ENCODE measurements around the gene SZT2.

Gene SZT2

GRCh38 chr1:43389326-43390313 lies at the start of gene SZT2, which contains the start of gene MED8:
SZT2 (plus strand) TSS chr1:43389899; CDS start chr1:43389969, 70 bp downstream.
MED8 (minus strand) TSS chr1:43389800; CDS start chr1:43389764, 36 bp downstream.
- DNase-seq, result peak; percentile 87

GRCh38 chr1:43340559-43340958 lies 49.1 kb upstream of the SZT2 start:
- DNase-seq, result no peak

- no peak for DNase-seq
Measured at GRCh38 chr1:43344267-43344850, 45.3 kb upstream of the SZT2 start.

- no peak for DNase-seq
Measured at GRCh38 chr1:43345120-43345519, 44.6 kb upstream of the SZT2 start.

GRCh38 chr1:43346636-43347035 lies 43.1 kb upstream of the SZT2 start:
- DNase-seq, result no peak

GRCh38 chr1:43348343-43348808 lies 41.3 kb upstream of the SZT2 start:
- peak; percentile 68 for DNase-seq

- DNase-seq, result peak; percentile 96
Measured at GRCh38 chr1:43348809-43349593, 40.7 kb upstream of the SZT2 start.

GRCh38 chr1:43349594-43350306 lies 39.9 kb upstream of the SZT2 start:
- DNase-seq, result no peak

GRCh38 chr1:43350976-43351375 lies 38.7 kb upstream of the SZT2 start:
- no peak for DNase-seq

GRCh38 chr1:43351421-43352350 lies 38.0 kb upstream of the SZT2 start:
- no peak for DNase-seq

GRCh38 chr1:43352351-43352705 lies 37.4 kb upstream of the SZT2 start:
- DNase-seq, result no peak

- DNase-seq, result no peak
Measured at GRCh38 chr1:43352881-43353280, 36.8 kb upstream of the SZT2 start.

- DNase-seq, result no peak
Measured at GRCh38 chr1:43354471-43354870, 35.2 kb upstream of the SZT2 start.

GRCh38 chr1:43354936-43355335 lies 34.8 kb upstream of the SZT2 start:
- no peak for DNase-seq

- DNase-seq, result no peak
Measured at GRCh38 chr1:43357251-43357650, 32.4 kb upstream of the SZT2 start.

- peak; percentile 45 for DNase-seq
Measured at GRCh38 chr1:43358121-43358745, 31.5 kb upstream of the SZT2 start.

- peak; percentile 99 for DNase-seq
Measured at GRCh38 chr1:43358746-43359693, 30.7 kb upstream of the SZT2 start, which contains the start of gene CDC20. CDC20 (plus strand) TSS chr1:43358981; CDS start chr1:43359216, 235 bp downstream.

GRCh38 chr1:43359696-43360095 lies 30.0 kb upstream of the SZT2 start:
- no peak for DNase-seq

- DNase-seq, result no peak
Measured at GRCh38 chr1:43360616-43361015, 29.1 kb upstream of the SZT2 start.
